Endometrium (tissue), 2 donors: Measurements from ENCODE around the gene MMAA.
"Not testable (repeated sequence)": the region's sequence is repeated elsewhere in the genome, so short reads cannot be mapped to it uniquely, and the experiment has no call there.

Source experiments
- FAIRE-seq: peaks from 2 replicates; lab custom pipeline; 2012; peaks lifted over from hg19 to GRCh38; lab: Jason Lieb, UNC
- donor health status: control.
- donor health status: control.

MMAA gene

GRCh38 chr4:145618932-145619638 lies at the start of gene MMAA:
MMAA (plus strand) TSS chr4:145619385; CDS start chr4:145639140, 19,755 bp downstream.
- no peak for FAIRE-seq

DNA sequence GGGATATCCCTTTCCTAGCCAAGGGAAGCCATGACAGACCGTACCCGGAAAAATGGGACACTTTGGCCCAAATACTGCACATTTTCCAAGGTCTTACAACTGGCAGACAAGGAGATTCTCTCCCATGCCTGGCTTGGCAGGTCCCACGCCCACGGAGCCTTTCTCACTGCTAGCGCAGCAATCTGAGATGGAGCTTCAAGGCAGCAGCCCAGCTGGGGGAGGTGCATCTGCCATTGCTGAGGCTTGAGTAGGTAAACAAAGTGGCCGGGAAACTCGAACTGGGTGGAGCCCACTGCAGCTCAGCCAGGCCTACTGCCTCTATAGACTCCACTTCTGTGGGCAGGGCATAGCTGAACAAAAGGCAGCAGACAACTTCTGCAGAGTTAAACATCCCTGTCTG lies 44.6 kb upstream of the MMAA start:
- FAIRE-seq: not testable (repeated sequence)

- no peak for FAIRE-seq
These were observed 38.3 kb upstream of the MMAA start for GRCh38 chr4:145580906-145581305.

- FAIRE-seq: no peak
These were observed 35.8 kb upstream of the MMAA start for GRCh38 chr4:145583191-145584055.

GRCh38 chr4:145587088-145587754 lies 32.0 kb upstream of the MMAA start:
- no peak for FAIRE-seq

DNA sequence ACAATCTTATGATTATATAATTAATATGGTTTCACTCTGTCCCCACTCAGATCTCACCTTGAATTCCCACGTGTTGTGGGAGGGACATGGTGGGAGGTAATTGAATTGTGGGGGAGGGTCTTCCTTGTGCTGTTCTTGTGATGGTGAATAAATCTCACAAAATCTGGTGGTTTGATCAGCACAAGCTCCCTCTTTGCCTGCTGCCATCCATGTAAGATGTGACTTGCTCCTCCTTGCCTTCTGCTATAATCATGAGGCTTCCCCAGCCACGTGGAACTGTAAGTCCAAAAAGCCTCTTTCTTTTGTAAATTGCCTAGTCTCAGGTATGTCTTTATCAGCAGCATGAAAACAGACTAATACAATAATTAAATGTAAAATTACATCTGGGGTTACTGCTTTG lies 29.8 kb upstream of the MMAA start:
- not testable (repeated sequence) for FAIRE-seq

- no peak for FAIRE-seq
These were observed 29.1 kb upstream of the MMAA start for GRCh38 chr4:145589916-145590702.

- no peak for FAIRE-seq
These were observed 16.9 kb upstream of the MMAA start for GRCh38 chr4:145602129-145602760.

DNA sequence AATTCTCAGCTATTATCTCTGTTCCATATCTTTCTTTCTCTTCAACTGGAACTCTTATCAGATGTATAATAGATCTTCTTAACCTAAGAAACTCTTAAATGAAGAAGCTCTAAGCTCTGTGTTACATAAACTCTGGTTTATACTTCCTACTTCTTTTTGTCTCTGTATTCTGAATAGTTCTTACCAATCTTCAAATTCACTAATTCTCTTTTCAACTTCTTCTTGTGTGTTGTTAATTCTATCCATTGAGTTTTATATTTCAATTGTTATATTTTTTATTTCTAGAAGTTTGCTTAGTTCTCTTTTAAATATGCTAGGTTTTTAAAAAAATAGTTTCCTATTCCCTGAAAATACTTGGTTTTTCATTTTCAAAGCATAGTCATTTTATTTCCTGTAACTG lies 13.2 kb upstream of the MMAA start:
- no peak for FAIRE-seq

DNA sequence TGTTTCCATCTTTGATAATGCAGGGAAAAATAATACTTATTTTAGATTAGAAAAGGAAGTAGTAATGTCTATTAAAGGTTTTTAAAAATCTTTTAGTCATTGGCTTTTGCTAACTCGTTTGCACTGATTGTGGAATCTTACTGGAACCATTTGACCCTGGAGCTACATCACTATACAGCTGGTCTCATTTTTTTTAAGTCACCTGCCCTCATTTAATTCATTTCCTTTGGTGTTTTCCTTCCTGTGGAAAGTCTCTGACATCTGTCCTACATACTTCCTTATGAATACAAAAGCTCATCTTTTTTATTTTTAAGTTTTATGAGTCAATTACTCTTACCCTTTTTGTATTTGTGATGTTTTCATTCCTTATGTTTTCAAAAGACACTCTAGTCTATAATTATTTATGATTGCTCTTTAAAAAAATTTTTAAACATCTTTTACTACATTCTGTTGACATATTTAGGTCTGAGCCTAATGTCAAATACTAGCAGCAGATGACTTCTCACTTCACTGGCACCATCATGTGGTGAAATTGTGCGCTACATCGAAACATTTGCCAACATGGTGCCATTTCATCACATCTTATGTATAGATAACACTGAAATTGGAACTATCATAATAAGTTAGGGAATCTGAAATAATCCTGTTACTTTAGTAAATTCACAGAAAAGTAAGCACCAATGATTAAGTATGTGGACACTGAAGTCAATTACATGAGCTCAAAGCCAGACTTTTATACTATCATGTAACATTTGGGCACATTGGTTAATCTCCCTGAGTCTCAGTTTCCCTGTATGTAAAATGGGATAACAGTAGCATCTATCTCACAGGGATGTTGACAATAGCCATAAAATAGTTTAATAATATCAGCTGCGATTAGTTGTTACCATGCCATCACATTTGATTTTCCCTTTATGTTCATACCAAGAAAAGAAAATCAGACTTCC lies 9.4 kb upstream of the MMAA start:
- peak; percentile 100 for FAIRE-seq

DNA sequence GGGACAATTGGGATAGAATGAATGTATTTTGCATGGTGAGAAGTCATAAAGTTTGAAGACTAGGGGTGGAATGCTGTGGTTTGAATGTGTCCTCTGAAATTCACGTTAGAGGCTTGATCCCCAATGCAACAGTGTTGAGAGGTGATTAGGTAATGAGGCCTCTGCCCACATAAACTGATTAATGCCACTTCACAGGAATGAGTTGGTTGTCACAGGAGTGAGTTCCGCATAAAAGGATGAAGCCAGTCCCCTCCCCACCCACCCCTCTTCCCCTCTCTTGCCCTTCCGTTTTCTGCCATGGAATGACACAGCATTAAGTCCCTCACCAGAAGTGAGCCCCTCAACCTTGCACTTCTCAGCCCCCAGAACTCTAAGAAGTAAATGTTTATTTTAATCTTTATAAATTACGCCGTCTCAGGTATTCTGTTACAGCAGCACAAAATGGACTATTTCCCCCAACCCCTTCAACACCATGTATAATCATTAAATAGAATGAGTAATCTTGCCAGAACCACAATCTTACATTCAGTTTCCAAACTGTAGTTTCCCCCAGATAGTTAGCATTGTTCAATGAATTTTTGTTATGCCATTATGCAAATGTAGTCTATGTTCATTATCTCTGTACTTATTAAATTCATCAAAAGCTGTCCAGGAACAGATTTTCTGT lies 5.5 kb upstream of the MMAA start:
- FAIRE-seq: no peak

- no peak for FAIRE-seq
These were observed 5.0 kb upstream of the MMAA start for GRCh38 chr4:145614233-145614610.

- FAIRE-seq: no peak
These were observed 814 bp upstream of the MMAA start for GRCh38 chr4:145618210-145618931.

DNA sequence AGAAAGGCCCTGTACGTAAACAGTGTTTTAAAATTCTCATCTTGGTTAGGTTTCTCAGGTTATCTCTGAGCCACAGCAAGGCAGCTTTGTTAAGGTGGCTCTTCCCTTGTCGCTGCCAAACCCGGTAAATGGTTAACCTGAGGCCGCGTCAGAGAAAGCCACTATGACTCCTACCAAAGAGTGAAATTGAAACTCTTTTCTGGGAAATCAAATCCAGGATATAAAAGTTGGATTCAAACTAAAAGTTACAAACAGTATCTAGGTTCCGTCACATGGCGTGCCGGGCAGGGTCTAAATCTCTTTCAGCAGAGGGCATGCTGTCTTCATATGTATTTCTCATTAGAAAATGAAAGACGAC lies 433 bp downstream of the MMAA start:
- peak; percentile 80 for FAIRE-seq

- not testable (repeated sequence) for FAIRE-seq
These were observed 2.9 kb downstream of the MMAA start for GRCh38 chr4:145622067-145622466.

- FAIRE-seq: peak; percentile 39
These were observed 4.6 kb downstream of the MMAA start for GRCh38 chr4:145623831-145624230.

GRCh38 chr4:145625677-145626622 lies 6.8 kb downstream of the MMAA start:
- FAIRE-seq: no peak

DNA sequence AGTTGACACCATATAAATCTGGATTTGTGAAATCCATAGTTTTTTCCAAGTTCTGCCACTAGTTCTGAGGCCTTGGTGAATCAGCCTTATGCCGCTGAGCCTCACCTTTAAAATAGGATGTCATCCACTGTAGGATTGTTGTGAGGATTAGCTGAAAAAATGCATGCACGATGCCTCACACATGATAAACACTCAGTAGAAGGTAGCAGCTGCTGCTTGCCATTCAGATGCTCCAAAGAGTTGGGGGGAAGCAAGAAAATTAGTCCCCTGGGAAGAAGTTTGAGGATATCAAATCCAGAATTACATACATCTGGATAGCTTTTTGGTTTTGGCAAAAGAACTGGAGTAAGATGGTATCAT lies 7.4 kb downstream of the MMAA start:
- FAIRE-seq: no peak
